Liver (tissue), 9 donors: ENCODE results near the gene RTN1. TPM values are rescaled to one million over a fixed set of nuclear protein-coding genes. Genes with fewer than 3 reads are reported as not detected.

Experiments
- DNase-seq: peaks from one replicate; pipeline ENCODE4 v3.0.0-alpha.2; 2017; ENCODE audit warnings: low spot score
- H3K27ac ChIP-seq, 2 donors: one replicate each; pipeline ENCODE4 v1.7.0; 2013; ENCODE audit warnings: inconsistent platforms in 2 of 2, low read length in 2 of 2, control low read depth in 1 of 2, low read depth in 1 of 2, mild to moderate bottlenecking in 1 of 2
- H3K27me3 ChIP-seq, 4 donors: one replicate each; pipeline versions ENCODE4 v1.6.1 to v1.7.0; 2013; ENCODE audit warnings: low read length in 3 of 4, inconsistent platforms in 1 of 4, mild to moderate bottlenecking in 1 of 4, moderate library complexity in 1 of 4; ENCODE audit not compliant: control insufficient read depth in 4 of 4, insufficient read depth in 4 of 4
- H3K36me3 ChIP-seq, 4 donors: one replicate each; pipeline versions ENCODE4 v1.6.1 to v1.7.0; 2013; ENCODE audit warnings: low read length in 3 of 4, mild to moderate bottlenecking in 3 of 4, low read depth in 1 of 4, moderate library complexity in 1 of 4; ENCODE audit not compliant: control insufficient read depth in 4 of 4, insufficient read depth in 3 of 4
- H3K4me1 ChIP-seq, 4 donors: one replicate each; pipeline versions ENCODE4 v1.6.1 to v1.7.0; 2013; ENCODE audit warnings: low read length in 3 of 4, mild to moderate bottlenecking in 3 of 4, moderate library complexity in 1 of 4; ENCODE audit not compliant: control insufficient read depth in 4 of 4, insufficient read depth in 4 of 4
- H3K4me3 ChIP-seq, 3 donors: one replicate each; pipeline versions ENCODE4 v1.6.1 to v1.7.0; 2013; ENCODE audit warnings: low read length in 3 of 3, control low read depth in 1 of 3, low read depth in 1 of 3, mild to moderate bottlenecking in 1 of 3
- H3K9ac ChIP-seq, 2 donors: one replicate each; pipeline ENCODE4 v1.7.0; 2013; ENCODE audit warnings: low read length in 2 of 2, mild to moderate bottlenecking in 2 of 2, moderate library complexity in 2 of 2, control low read depth in 1 of 2, low read depth in 1 of 2
- H3K9me3 ChIP-seq, 4 donors: one replicate each; pipeline versions ENCODE4 v1.6.1 to v1.7.0; 2013; ENCODE audit warnings: low read length in 3 of 4; ENCODE audit not compliant: control insufficient read depth in 4 of 4
- ATF3 ChIP-seq: IDR thresholded peaks from 2 replicates; pipeline ENCODE4 v1.6.1; 2016; ENCODE audit warnings: antibody characterized with exemption
- CTCF ChIP-seq: fragments of 150-350 bp; IDR thresholded peaks from 2 replicates; pipeline ENCODE4 v1.5.1; 2017; ENCODE audit warnings: improper control_type of control experiment, low read depth, low read length; ENCODE audit not compliant: missing input control
- EGR1 ChIP-seq, 2 donors: IDR thresholded peaks; 2 replicates each; pipeline ENCODE4 v1.6.1; 2016 to 2018; ENCODE audit warnings: antibody characterized with exemption in 2 of 2, low read depth in 2 of 2
- FOXA1 ChIP-seq: IDR thresholded peaks from 2 replicates; pipeline ENCODE4 v1.6.1; 2016; ENCODE audit warnings: antibody characterized with exemption
- FOXA2 ChIP-seq: IDR thresholded peaks from 2 replicates; pipeline ENCODE4 v1.6.1; 2016; ENCODE audit warnings: antibody characterized with exemption
- GABPA ChIP-seq, 2 donors: IDR thresholded peaks in 1 of 2; conservative IDR thresholded peaks in 1 of 2; 2 replicates each; pipeline ENCODE4 v1.6.1; 2016; ENCODE audit warnings: antibody characterized with exemption in 2 of 2, mild to moderate bottlenecking in 1 of 2, moderate library complexity in 1 of 2
- HNF4A ChIP-seq, 2 donors: conservative IDR thresholded peaks; 2 replicates each; pipeline ENCODE4 v1.6.1; 2016; ENCODE audit warnings: antibody characterized with exemption in 2 of 2, mild to moderate bottlenecking in 2 of 2
- MAX ChIP-seq: IDR thresholded peaks from 2 replicates; pipeline ENCODE4 v1.6.1; 2016; ENCODE audit warnings: antibody characterized with exemption
- NR2F2 ChIP-seq: IDR thresholded peaks from 2 replicates; pipeline ENCODE4 v1.6.1; 2016; ENCODE audit warnings: antibody characterized with exemption
- RAD21 ChIP-seq, 2 donors: IDR thresholded peaks; 2 replicates each; pipeline ENCODE4 v1.6.1; 2016; ENCODE audit warnings: antibody characterized with exemption in 2 of 2, mild to moderate bottlenecking in 2 of 2
- REST ChIP-seq: IDR thresholded peaks from 2 replicates; pipeline ENCODE4 v1.6.1; 2016; ENCODE audit warnings: antibody characterized with exemption, mild to moderate bottlenecking
- RXRA ChIP-seq, 2 donors: IDR thresholded peaks; 2 replicates each; pipeline ENCODE4 v1.6.1; 2017 to 2018; ENCODE audit warnings: antibody characterized with exemption in 2 of 2, mild to moderate bottlenecking in 1 of 2
- TAF1 ChIP-seq: conservative IDR thresholded peaks from 2 replicates; pipeline ENCODE4 v1.6.1; 2016; ENCODE audit warnings: antibody characterized with exemption, mild to moderate bottlenecking
- YY1 ChIP-seq: IDR thresholded peaks from 2 replicates; pipeline ENCODE4 v1.6.1; 2016; ENCODE audit warnings: antibody characterized with exemption, mild to moderate bottlenecking
- ZBTB33 ChIP-seq: IDR thresholded peaks from 2 replicates; pipeline ENCODE4 v1.6.1; 2016; ENCODE audit warnings: antibody characterized with exemption
- WGBS: extraction: QIAGEN DNeasy Blood & Tissue Kit; methylation state at CpG from one replicate; pipeline ENCODE4 v1.1.7; 2013; 5-methylcytosine and 5-hydroxymethylcytosine counted together
- polyA plus RNA-seq, 2 donors: library from polyadenylated mRNA; stranded (reverse) in 1 of 2; unstranded in 1 of 2; fragments of 200-250 nt in 1 of 2; fragments of >200 nt in 1 of 2; fragmentation: Nextera tagmentation in 1 of 2; extraction: Ambion mirVana in 1 of 2; gene quantifications; one replicate each; pipeline versions ENCODE4 v1.2.1 to v1.2.3, GENCODE V29; 2013 to 2015
- total RNA-seq, 2 donors: library from RNA; depleted of rRNA; stranded (reverse); fragments of >200 nt; gene quantifications; one replicate each; pipeline ENCODE4 v1.2.3, GENCODE V29; 2014
- donor health status: healthy.
- donor health status: healthy.
- donor health status: healthy.
- donor health status: healthy.
- donor health status: healthy.

Gene RTN1
- total and polyA plus RNA-seq, 4 donors: 0.08 to 1.8 (median 0.37) TPM

GRCh38 chr14:59595071-59595470 is 275.5 kb downstream of the RTN1 start:
- Histone ChIP-seq H3K9ac (no peak overlapping the region), H3K9me3 (no peaks in the 10 kb centered on the region), H3K4me3 (no peak overlapping the region), H3K27me3 (no peaks in the 10 kb centered on the region), H3K4me1 (no peaks in the 10 kb centered on the region), H3K27ac (no peak overlapping the region), H3K36me3 (no peaks in the 10 kb centered on the region)
- no peak for DNase-seq
- TF ChIP-seq FOXA2 (no peak), EGR1 (IDR thresholded peaks at IDR 0.05; ENCODE audit: low read depth in 2 of 2) (no peak), MAX (no peak), CTCF (no peak), NR2F2 (peak; percentile 10), REST (no peak), YY1 (no peak), HNF4A (conservative IDR thresholded peaks at IDR 0.05) (peak; percentile 18 to 43), FOXA1 (no peak), RXRA (IDR thresholded peaks at IDR 0.05) (no peak), TAF1 (no peak), RAD21 (IDR thresholded peaks at IDR 0.05) (no peak), ATF3 (no peak)
- 69% methylated on average over 6 of the region's 6 CpGs for WGBS

- DNase-seq: no peak
- H3K27me3 ChIP-seq: no peaks in the 10 kb centered on the region
- no peaks in the 10 kb centered on the region for H3K4me1 ChIP-seq
- H3K4me3 ChIP-seq: no peak overlapping the region
- H3K9ac ChIP-seq: no peak overlapping the region
- WGBS: 89% methylated on average over 5 of the region's 5 CpGs
- no peaks in the 10 kb centered on the region for H3K9me3 ChIP-seq
- TF ChIP-seq FOXA2 (no peak), CTCF (no peak), GABPA (IDR thresholded peaks at IDR 0.05 in 1 of 2, conservative IDR thresholded peaks at IDR 0.05 in 1 of 2) (no peak), ZBTB33 (no peak), HNF4A (conservative IDR thresholded peaks at IDR 0.05) (no peak)
- H3K27ac ChIP-seq: no peak overlapping the region
- no peaks in the 10 kb centered on the region for H3K36me3 ChIP-seq
Observed at GRCh38 chr14:59591641-59592370, 278.8 kb downstream of the RTN1 start.
